ENCODE data around the gene PDK3.

DNA sequence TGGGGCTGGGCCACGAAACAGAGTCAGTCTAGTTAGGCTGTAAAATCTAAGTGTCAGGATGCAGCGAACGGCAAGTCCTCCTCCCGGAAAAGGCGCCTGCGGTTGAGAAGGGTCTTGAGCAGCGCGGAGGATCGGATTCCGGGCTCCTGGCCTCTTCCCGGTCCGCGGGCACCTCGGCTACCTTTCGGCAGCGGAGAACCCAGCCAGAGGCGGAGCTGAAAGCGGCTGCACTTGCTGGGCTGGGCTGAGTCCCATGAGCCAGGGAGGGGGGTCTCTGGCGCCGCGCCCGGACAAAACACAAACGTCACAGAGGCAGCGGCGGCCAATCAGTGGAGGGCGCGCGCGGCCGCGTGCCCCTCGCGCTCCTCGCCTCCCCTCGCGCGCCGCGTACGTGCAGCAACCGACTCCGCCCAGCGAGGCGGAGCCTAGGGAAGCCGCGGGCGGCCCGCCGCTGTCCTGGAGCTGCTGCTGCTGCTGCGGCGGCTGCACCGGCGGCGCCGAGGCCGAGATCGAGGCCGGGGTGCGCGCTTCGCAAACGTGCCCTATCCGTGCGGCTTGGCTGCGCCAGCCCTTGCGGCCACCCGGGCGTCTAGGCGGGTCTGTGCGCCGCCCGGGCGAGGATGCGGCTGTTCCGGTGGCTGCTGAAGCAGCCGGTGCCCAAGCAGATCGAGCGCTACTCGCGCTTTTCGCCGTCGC lies at the start of gene PDK3:
- TF ChIP-seq POLR2A (IDR thresholded peaks at IDR 0.05): peak in 2 of 4 donors; percentile 65 to 89
- TF ChIP-seq, protein P1, sequence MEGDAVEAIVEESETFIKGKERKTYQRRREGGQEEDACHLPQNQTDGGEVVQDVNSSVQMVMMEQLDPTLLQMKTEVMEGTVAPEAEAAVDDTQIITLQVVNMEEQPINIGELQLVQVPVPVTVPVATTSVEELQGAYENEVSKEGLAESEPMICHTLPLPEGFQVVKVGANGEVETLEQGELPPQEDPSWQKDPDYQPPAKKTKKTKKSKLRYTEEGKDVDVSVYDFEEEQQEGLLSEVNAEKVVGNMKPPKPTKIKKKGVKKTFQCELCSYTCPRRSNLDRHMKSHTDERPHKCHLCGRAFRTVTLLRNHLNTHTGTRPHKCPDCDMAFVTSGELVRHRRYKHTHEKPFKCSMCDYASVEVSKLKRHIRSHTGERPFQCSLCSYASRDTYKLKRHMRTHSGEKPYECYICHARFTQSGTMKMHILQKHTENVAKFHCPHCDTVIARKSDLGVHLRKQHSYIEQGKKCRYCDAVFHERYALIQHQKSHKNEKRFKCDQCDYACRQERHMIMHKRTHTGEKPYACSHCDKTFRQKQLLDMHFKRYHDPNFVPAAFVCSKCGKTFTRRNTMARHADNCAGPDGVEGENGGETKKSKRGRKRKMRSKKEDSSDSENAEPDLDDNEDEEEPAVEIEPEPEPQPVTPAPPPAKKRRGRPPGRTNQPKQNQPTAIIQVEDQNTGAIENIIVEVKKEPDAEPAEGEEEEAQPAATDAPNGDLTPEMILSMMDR (IDR thresholded peaks at IDR 0.05): no peak
